ENCODE measurements around the gene CDK7. TPM values are rescaled to one million over a fixed set of nuclear protein-coding genes. Genes with fewer than 3 reads are reported as not detected.

Gene CDK7
- total RNA-seq, 1 experiment from 2014 or later, result 53.4 TPM

DNA sequence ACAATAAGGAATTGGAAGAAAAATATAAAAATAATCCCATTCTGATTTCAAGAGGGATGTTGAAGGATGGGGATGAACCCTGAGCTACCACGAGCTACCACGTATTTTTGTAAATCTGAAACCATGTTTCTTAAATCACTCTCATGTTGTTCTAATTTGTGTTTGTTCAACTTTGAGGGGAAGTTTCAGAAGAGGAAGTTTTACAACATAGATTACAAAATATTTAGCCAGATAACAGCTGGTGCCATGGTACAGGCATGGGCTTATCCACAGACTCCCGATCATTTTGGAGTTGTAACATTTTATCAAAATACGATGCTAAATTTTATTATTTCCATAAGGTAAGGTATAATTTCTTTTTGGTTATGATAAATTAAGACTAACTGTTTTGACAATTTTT is 82.7 kb downstream of the CDK7 start:
- H2AK5ac ChIP-seq (ENCODE audit: insufficient read length, low read length), result no peak overlapping the region

More for the DNA sequence above, 82.7 kb downstream of the CDK7 start:
- Mint-ChIP-seq H3K4me1 (peaks cover 0 to 8% of the 10 kb centered on the region in 2 experiments; a peak in 1 of 4 replicates), H3K36me3 (ENCODE audit: insufficient read depth in 1 of 3, low read depth in 3 of 3) (no peaks in the 10 kb centered on the region), H3K27ac (no peak overlapping the region), H3K9me3 (no peaks in the 10 kb centered on the region), H3K4me3 (no peak overlapping the region), H3K27me3 (ENCODE audit: low read depth) (no peaks in the 10 kb centered on the region)
- Histone ChIP-seq H4K91ac (ENCODE audit: insufficient read length, low read depth, low read length) (no peak overlapping the region), H2BK15ac (ENCODE audit: low read depth, low read length) (no peak overlapping the region), H3K14ac (ENCODE audit: insufficient read depth, low read length) (no peak overlapping the region), H2BK120ac (ENCODE audit: low read depth, low read length, poor library complexity, severe bottlenecking) (no peak overlapping the region), H3K56ac (ENCODE audit: insufficient read length, low read depth, low read length) (no peak overlapping the region), H3K9ac (ENCODE audit: extremely low read depth, insufficient read length, low read length) (no peak overlapping the region), H4K8ac (replicated peaks; ENCODE audit: insufficient read length, low read depth, low read length) (no peak overlapping the region), H3K27me3 (ENCODE audit: insufficient read depth, low read length) (no peaks in the 10 kb centered on the region), H4K5ac (ENCODE audit: insufficient read length, low read depth, low read length) (no peak overlapping the region), H2BK12ac (ENCODE audit: insufficient read length, low read depth, low read length) (no peak overlapping the region), H3K4ac (ENCODE audit: low read depth, low read length) (no peak overlapping the region), H2BK5ac (ENCODE audit: insufficient read length, low read length) (no peak overlapping the region), H2AFZ (ENCODE audit: low read length) (no peak overlapping the region), H3K4me2 (ENCODE audit: insufficient read depth, insufficient read length, low read length) (no peak overlapping the region), H3K23ac (ENCODE audit: insufficient read length, low read depth, low read length) (no peak overlapping the region), H3K79me2 (ENCODE audit: insufficient read depth, low read length) (no peaks in the 10 kb centered on the region), H3K4me1 (ENCODE audit: insufficient read depth, low read length) (no peaks in the 10 kb centered on the region), H3K79me1 (ENCODE audit: insufficient read depth, low read depth, low read length, poor library complexity, severe bottlenecking) (no peaks in the 10 kb centered on the region), H3K23me2 (ENCODE audit: insufficient read length, low read depth, low read length, poor library complexity, severe bottlenecking) (no peaks in the 10 kb centered on the region), H3K9me3 (ENCODE audit: control insufficient read depth, low read depth, low read length) (no peaks in the 10 kb centered on the region), H3T11ph (ENCODE audit: low read length) (no peak overlapping the region), H3K18ac (ENCODE audit: insufficient read length, low read depth, low read length) (no peak overlapping the region), H4K20me1 (ENCODE audit: control insufficient read depth, insufficient read depth, insufficient read length) (no peaks in the 10 kb centered on the region), H2BK20ac (ENCODE audit: low read depth, low read length, poor library complexity, severe bottlenecking) (no peak overlapping the region), H3K27ac (ENCODE audit: insufficient read length, low read depth, low read length) (no peak overlapping the region)
- TF ChIP-seq CTCF (conservative IDR thresholded peaks at IDR 0.05), result no peak
- DNase-seq, result no peak
- WGBS (ENCODE audit: extremely low coverage, insufficient read length, low lambda C conversion rate), result no CpG with 5 or more reads among the region's 4 CpGs
